Measurements from ENCODE around the gene TES.

TES gene

GRCh38 chr7:116252249-116252648, 41.9 kb downstream of the TES start:
- no peak for DNase-seq

- DNase-seq, result no peak
Observed at GRCh38 chr7:116257156-116257555, 46.8 kb downstream of the TES start.

- DNase-seq, result peak; percentile 44
Observed at GRCh38 chr7:116258734-116259133, 48.4 kb downstream of the TES start.

- no peak for DNase-seq
Observed at GRCh38 chr7:116259156-116259870, 49.0 kb downstream of the TES start.

- DNase-seq, result no peak
Observed at GRCh38 chr7:116259871-116260440, 49.6 kb downstream of the TES start.

- no peak for DNase-seq
Observed at GRCh38 chr7:116261904-116262303, 51.6 kb downstream of the TES start.

GRCh38 chr7:116265881-116266280, 55.5 kb downstream of the TES start:
- DNase-seq, result no peak

- no peak for DNase-seq
Observed at GRCh38 chr7:116269466-116269865, 59.1 kb downstream of the TES start.

- DNase-seq, result no peak
Observed at GRCh38 chr7:116271161-116271913, 61.0 kb downstream of the TES start.

- no peak for DNase-seq
Observed at GRCh38 chr7:116271963-116272886, 61.9 kb downstream of the TES start.

- no peak for DNase-seq
Observed at GRCh38 chr7:116273283-116273917, 63.1 kb downstream of the TES start.

- no peak for DNase-seq
Observed at GRCh38 chr7:116273918-116274301, 63.6 kb downstream of the TES start.

- DNase-seq, result no peak
Observed at GRCh38 chr7:116277070-116277469, 66.7 kb downstream of the TES start.

GRCh38 chr7:116279217-116279616, 68.9 kb downstream of the TES start:
- DNase-seq, result no peak

GRCh38 chr7:116280803-116281202, 70.5 kb downstream of the TES start:
- no peak for DNase-seq

- DNase-seq, result no peak
Observed at GRCh38 chr7:116283595-116284204, 73.4 kb downstream of the TES start.

- DNase-seq, result no peak
Observed at GRCh38 chr7:116284390-116284789, 74.1 kb downstream of the TES start.

- no peak for DNase-seq
Observed at GRCh38 chr7:116285252-116285651, 74.9 kb downstream of the TES start.

GRCh38 chr7:116290740-116291139, 80.4 kb downstream of the TES start:
- DNase-seq, result no peak

- DNase-seq, result no peak
Observed at GRCh38 chr7:116291937-116292336, 81.6 kb downstream of the TES start.

GRCh38 chr7:116292381-116292780, 82.0 kb downstream of the TES start:
- no peak for DNase-seq

GRCh38 chr7:116293139-116293538, 82.8 kb downstream of the TES start:
- no peak for DNase-seq

All from NCI-H82 (cell line).